Measurements from ENCODE around the gene ERICH4.
"Not testable (repeated sequence)": the region's sequence is repeated elsewhere in the genome, so short reads cannot be mapped to it uniquely, and the experiment has no call there.

ERICH4 gene

DNA sequence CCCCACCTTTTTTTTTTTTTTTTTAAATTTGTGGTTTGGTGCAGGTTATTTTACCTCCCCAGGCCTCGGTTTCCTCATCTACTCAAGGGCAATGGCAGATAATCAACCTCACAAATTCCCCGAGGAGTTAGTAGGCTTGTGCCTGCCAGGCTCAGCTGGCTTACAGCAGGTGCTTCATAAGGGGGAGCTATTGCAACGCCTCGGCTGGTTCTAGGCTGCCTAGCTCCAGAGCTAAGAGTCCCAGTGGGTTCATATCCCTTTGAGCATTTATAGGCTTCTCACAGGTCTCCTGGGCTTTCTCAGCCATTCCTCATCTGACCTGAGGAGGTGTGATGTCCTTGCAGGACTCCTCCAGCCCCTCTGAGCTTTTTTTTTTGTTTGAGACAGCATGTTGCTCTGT is 34.7 kb upstream of the ERICH4 start:
- H3K9me3 ChIP-seq (ENCODE audit: low read length) = no peaks in the 10 kb centered on the region
- H3K27me3 ChIP-seq (ENCODE audit: insufficient read depth, low read length) = no peaks in the 10 kb centered on the region
- peaks cover 9% of the 10 kb centered on the region for H3K36me3 ChIP-seq (ENCODE audit: insufficient read depth, low read length)

DNA sequence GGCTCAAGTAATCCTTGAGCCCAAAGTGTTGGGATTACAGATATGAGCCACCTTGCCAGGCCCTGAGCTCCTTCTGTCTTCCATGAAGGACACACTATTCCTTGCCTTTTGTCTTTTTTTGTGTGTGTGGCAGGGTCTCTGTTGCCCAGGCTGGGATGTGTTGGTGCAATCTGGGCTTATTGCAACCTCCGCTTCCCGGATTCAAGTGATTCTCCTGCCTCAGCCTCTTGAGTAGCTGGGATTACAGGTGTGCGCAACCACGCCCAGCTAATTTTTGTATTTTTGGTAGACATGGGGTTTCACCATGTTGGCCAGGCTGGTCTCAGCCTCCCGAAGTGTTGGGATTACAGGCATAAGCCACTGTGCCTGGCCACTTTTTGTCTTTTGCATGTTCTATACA is 34.1 kb upstream of the ERICH4 start:
- H3K4me3 ChIP-seq (ENCODE audit: low read length); H3K9me3 ChIP-seq (ENCODE audit: low read length); H3K27me3 ChIP-seq (ENCODE audit: insufficient read depth, low read length); H3K4me1 ChIP-seq (ENCODE audit: insufficient read depth, low read length); H2AFZ ChIP-seq (ENCODE audit: low read depth, low read length): not testable (repeated sequence)
- H3K36me3 ChIP-seq (ENCODE audit: insufficient read depth, low read length) = peaks cover 13% of the 10 kb centered on the region

More for the DNA sequence above, 34.7 kb upstream of the ERICH4 start:
- Histone ChIP-seq H3K4me3 (ENCODE audit: low read length) (no peak overlapping the region), H3K4me1 (ENCODE audit: insufficient read depth, low read length) (peaks cover 4% of the 10 kb centered on the region), H2AFZ (ENCODE audit: low read depth, low read length) (no peak overlapping the region)

DNA sequence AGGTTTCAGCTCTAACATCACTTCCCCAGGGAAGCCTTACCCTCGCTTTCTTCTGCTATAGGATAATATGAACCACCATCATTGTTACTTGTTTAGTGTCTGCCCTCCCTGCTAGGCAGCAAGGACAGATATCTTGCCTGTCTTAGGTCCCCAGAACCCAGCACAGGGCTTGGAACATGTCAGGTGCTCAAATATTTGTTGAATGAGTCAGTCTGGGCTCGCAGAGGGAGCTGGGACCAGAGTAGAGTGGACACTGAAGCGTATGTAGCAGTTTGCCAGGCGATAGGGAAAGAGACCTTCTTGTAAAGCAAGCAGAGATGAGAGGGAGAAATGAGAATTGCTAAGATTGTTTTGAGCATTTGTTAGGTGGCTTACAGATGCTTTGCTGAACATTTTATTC is 33.7 kb upstream of the ERICH4 start:
- Histone ChIP-seq H3K27me3 (ENCODE audit: insufficient read depth, low read length) (no peaks in the 10 kb centered on the region), H3K4me3 (ENCODE audit: low read length) (no peak overlapping the region), H2AFZ (ENCODE audit: low read depth, low read length) (no peak overlapping the region), H3K9me3 (ENCODE audit: low read length) (no peaks in the 10 kb centered on the region), H3K4me1 (ENCODE audit: insufficient read depth, low read length) (peaks cover 4% of the 10 kb centered on the region), H3K36me3 (ENCODE audit: insufficient read depth, low read length) (peaks cover 17% of the 10 kb centered on the region)

DNA sequence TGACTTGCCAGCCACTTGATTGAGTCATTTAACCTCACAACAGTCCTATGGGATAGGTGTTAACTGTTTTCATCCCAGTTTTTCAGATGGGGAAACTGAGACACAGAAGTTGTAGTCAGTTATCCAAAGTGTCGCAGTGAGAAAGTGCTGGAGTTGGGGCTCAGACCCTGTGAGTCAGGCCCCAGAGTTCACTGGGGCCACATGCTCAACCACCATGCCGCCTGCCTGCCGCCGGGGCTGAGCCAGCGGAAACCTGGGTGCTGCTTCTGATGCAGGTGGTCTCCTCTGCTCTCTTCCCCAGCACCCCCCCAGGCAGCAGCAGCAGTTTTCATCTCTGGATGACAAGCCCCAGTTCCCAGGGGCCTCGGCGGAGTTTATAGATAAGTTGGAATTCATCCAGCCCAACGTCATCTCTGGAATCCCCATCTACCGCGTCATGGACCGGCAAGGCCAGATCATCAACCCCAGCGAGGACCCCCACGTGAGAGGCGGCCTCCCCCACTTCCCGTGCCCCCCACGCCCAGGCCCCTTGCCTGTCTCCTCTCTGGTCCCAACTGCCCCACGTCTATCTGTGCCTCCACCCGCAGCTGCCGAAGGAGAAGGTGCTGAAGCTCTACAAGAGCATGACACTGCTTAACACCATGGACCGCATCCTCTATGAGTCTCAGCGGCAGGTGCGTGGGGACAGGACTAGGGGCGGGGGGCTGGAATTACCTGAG is 32.5 kb upstream of the ERICH4 start:
- H3K4me3 ChIP-seq (ENCODE audit: low read length) = no peak overlapping the region
- no peaks in the 10 kb centered on the region for H3K9me3 ChIP-seq (ENCODE audit: low read length)
- no peak overlapping the region for H2AFZ ChIP-seq (ENCODE audit: low read depth, low read length)
- peaks cover 4% of the 10 kb centered on the region for H3K4me1 ChIP-seq (ENCODE audit: insufficient read depth, low read length)
- H3K36me3 ChIP-seq (ENCODE audit: insufficient read depth, low read length) = peaks cover 28% of the 10 kb centered on the region
- H3K27me3 ChIP-seq (ENCODE audit: insufficient read depth, low read length) = no peaks in the 10 kb centered on the region

DNA sequence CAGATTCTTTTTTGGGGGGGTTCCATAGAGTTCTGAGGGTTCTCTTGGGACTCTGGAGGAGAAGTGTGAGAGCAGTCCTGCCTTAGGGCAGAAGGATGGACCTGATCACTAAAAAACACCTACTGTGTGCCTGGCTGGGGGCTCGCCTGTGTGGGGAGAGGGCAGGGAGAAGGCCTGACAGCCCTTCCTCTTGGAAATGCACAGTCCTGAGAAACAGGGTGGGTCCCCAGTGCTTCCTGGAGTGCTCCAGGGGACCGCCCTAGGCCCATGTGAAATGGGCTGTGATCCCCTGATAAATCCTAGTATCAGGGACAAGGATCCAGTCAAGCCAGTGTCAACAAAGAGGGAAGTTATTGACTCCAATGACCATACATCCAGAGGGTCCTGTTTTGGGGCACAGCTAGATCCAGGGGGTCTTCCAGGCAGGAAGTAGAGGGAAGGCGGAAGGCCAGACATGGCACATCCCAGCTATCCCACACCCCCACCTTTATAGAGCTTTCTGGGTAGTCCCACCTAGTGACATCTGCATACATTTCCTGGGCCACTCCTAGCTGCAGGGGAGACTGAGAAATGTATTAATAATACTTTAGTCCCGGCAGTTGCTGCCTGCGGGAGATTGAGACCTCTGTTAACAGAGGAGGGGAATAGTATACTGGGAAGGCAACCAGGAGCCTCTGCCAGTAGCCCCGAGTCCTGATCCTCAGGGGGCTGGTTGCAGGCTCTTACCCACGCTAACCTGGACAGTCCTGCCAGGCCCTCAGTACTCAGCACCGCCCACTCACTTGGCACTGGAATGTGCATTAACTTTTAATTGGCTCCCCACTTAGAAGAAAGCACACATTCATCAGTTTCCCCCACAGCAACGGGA is 31.6 kb upstream of the ERICH4 start:
- Histone ChIP-seq H3K9me3 (ENCODE audit: low read length) (no peaks in the 10 kb centered on the region), H3K4me3 (ENCODE audit: low read length) (no peak overlapping the region), H3K4me1 (ENCODE audit: insufficient read depth, low read length) (peaks cover 4% of the 10 kb centered on the region), H2AFZ (ENCODE audit: low read depth, low read length) (no peak overlapping the region), H3K36me3 (ENCODE audit: insufficient read depth, low read length) (peaks cover 30% of the 10 kb centered on the region), H3K27me3 (ENCODE audit: insufficient read depth, low read length) (no peaks in the 10 kb centered on the region)

DNA sequence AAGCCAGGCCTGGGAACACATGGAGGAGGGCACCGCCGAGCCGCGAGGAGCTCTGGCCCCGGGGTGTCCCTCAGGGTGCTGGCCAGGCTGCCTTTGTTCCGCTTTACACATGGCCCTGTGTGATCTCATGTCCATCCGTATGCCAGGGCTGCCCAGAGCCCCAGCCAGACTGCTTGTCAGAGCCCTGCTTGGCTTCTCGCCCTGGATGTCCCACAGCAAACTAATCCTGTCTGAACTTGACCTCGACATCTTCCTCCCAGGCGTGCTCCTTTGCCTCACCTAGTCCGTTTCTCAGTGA is 31.0 kb upstream of the ERICH4 start:
- no peaks in the 10 kb centered on the region for H3K27me3 ChIP-seq (ENCODE audit: insufficient read depth, low read length)
- peaks cover 4% of the 10 kb centered on the region for H3K4me1 ChIP-seq (ENCODE audit: insufficient read depth, low read length)
- H3K4me3 ChIP-seq (ENCODE audit: low read length) = no peak overlapping the region
- H3K36me3 ChIP-seq (ENCODE audit: insufficient read depth, low read length) = peaks cover 31% of the 10 kb centered on the region
- no peak overlapping the region for H2AFZ ChIP-seq (ENCODE audit: low read depth, low read length)
- H3K9me3 ChIP-seq (ENCODE audit: low read length) = no peaks in the 10 kb centered on the region

DNA sequence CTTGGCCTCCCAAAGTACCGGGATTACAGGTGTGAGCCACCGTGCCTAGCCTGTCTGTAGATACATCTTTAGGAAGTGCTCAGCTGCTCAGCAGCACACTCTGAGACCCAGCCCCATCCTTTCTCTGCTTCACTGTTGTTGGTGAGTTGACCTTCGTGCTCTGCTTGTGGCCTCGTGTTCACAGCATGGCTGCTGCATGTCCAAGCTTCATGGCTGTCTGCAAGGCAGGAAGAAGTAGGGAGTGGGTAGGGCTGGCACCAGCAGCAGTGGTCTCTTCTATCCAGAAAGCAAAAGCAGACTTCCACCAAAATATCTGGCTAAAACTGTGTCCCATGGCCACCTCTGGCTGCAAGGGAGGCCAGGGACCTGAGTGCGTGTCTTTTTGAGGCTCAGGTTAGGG is 30.0 kb upstream of the ERICH4 start:
- Histone ChIP-seq H2AFZ (ENCODE audit: low read depth, low read length) (no peak overlapping the region), H3K36me3 (ENCODE audit: insufficient read depth, low read length) (peaks cover 35% of the 10 kb centered on the region), H3K4me3 (ENCODE audit: low read length) (no peak overlapping the region), H3K9me3 (ENCODE audit: low read length) (no peaks in the 10 kb centered on the region), H3K4me1 (ENCODE audit: insufficient read depth, low read length) (no peaks in the 10 kb centered on the region), H3K27me3 (ENCODE audit: insufficient read depth, low read length) (no peaks in the 10 kb centered on the region)

DNA sequence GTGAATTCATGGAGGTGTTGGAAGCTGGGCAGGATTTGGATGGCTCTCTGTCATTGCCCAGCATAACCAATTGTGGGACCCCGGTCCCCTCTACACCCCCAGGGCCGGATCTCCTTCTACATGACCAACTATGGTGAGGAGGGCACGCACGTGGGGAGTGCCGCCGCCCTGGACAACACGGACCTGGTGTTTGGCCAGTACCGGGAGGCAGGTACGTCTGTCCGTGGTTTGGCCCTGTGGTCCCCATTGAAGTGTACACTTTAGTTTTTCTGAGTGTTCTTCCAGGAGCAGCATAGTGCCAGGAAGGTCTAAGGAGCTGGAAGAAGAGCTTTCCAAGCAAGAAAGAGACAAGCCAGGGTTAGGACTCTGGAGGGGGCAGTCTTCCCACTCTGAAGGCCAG is 29.0 kb upstream of the ERICH4 start:
- Histone ChIP-seq H3K4me1 (ENCODE audit: insufficient read depth, low read length) (no peaks in the 10 kb centered on the region), H3K36me3 (ENCODE audit: insufficient read depth, low read length) (peaks cover 40% of the 10 kb centered on the region), H3K27me3 (ENCODE audit: insufficient read depth, low read length) (no peaks in the 10 kb centered on the region), H3K4me3 (ENCODE audit: low read length) (no peak overlapping the region), H2AFZ (ENCODE audit: low read depth, low read length) (no peak overlapping the region), H3K9me3 (ENCODE audit: low read length) (no peaks in the 10 kb centered on the region)

DNA sequence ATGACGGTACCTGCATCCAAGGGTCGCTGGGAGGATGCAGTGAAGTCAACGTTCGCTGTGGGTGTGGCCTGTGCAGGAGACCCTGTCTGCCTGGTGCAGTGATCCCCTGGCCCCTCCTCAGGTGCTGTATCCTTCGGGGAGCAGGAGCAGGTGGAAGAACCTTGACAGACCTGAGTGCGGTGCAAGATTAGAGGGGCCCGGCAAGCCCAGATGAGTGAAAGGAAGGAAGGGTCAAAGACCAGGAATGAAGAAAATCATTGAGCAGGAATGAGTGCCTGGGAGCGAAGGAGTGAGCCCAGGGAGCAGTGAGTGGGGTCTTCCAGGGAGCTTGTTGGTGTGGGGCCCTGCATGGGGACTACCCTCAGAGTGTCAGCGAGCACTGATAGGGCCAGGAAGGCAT is 28.5 kb upstream of the ERICH4 start:
- no peak overlapping the region for H3K4me3 ChIP-seq (ENCODE audit: low read length)
- H3K36me3 ChIP-seq (ENCODE audit: insufficient read depth, low read length) = peaks cover 44% of the 10 kb centered on the region
- H2AFZ ChIP-seq (ENCODE audit: low read depth, low read length) = no peak overlapping the region

DNA sequence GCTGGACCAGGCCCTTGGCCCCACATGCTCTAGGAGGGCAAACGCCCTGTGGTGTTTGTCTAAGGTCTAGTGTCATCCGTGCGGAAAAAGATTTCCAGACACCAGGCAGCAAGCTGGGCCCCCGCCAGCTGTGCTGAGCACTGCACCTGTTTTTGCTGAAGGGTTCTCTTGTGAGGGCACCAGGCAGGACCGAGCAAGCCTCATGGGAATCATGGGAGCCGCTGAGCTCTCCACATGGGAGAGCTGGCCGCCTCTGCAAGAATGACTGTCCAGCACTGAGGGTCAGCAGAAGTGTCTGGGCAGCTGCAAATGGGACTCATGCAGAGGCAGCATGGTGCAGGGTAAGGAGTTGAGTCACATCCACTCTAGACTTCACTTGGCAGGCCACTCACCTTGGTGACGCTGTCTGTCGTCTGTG is 27.8 kb upstream of the ERICH4 start:
- H3K9me3 ChIP-seq (ENCODE audit: low read length) = no peaks in the 10 kb centered on the region
- peaks cover 48% of the 10 kb centered on the region for H3K36me3 ChIP-seq (ENCODE audit: insufficient read depth, low read length)
- H3K27me3 ChIP-seq (ENCODE audit: insufficient read depth, low read length) = no peaks in the 10 kb centered on the region
- H2AFZ ChIP-seq (ENCODE audit: low read depth, low read length) = no peak overlapping the region
- H3K4me1 ChIP-seq (ENCODE audit: insufficient read depth, low read length) = no peaks in the 10 kb centered on the region
- H3K4me3 ChIP-seq (ENCODE audit: low read length) = no peak overlapping the region

More for the DNA sequence above, 28.5 kb upstream of the ERICH4 start:
- Histone ChIP-seq H3K27me3 (ENCODE audit: insufficient read depth, low read length) (no peaks in the 10 kb centered on the region), H3K4me1 (ENCODE audit: insufficient read depth, low read length) (no peaks in the 10 kb centered on the region), H3K9me3 (ENCODE audit: low read length) (no peaks in the 10 kb centered on the region)

DNA sequence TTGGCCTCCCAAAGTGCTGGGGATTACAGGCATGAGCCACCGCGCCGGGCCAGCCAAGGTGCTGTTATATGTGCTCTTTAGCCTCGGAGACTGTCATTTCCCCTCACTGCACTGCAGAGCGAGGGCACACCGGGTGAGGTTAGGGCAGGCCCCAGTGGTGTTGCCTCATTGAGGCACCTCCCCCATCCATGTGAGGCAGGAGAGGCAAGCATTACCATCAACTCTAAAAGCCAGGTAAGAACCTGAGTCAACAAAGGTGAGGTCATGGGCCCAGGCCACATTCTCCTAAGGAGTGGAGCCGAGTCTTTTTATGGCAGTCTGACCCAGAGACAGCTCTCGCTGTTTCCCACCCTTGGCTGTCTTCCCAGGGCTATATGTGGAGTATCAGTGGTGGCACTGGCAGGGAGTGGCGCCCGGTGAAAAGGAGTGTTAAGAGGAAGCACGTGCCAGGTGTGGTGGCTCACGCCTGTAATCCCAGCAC is 26.7 kb upstream of the ERICH4 start:
- H3K36me3 ChIP-seq (ENCODE audit: insufficient read depth, low read length) = peaks cover 53% of the 10 kb centered on the region
- H2AFZ ChIP-seq (ENCODE audit: low read depth, low read length) = no peak overlapping the region
- no peaks in the 10 kb centered on the region for H3K9me3 ChIP-seq (ENCODE audit: low read length)
- no peak overlapping the region for H3K4me3 ChIP-seq (ENCODE audit: low read length)
- H3K4me1 ChIP-seq (ENCODE audit: insufficient read depth, low read length) = no peaks in the 10 kb centered on the region
- no peaks in the 10 kb centered on the region for H3K27me3 ChIP-seq (ENCODE audit: insufficient read depth, low read length)

DNA sequence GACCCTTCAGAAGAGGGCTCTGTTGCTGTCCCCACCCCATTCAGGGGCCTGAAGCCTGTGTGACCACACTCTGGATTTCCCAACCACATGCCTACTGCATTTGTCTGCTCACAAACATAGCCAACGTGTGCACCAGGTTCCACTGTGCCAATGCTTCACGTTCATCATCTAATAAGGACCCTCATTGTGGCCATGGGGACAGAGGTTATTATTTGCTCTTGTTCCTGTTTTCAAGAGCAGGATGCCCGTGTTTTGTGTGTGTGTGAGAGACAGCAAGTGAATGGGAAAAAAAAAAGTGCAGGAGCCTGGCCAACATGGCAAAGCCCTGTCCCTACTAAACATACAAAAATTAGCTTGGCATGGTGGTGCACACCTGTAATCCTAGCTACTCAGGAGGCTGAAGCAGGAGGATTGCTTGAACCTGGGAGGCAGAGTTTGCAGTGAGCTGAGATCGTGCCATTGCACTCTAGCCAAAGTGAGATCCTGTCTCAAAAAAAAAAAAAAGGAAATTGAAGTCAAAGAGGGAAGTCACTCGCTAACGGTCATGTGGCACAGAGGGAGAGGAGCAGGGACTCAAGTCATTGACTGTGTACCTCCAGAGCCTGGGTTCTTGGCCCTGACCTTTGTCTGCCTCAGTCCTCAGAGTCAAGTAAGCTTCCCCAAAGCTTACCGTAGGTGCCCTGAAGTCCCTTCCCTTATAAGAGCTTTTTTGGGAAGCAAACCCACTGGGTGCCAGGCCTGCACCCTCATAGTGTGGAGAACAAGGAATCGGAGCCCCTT is 22.7 kb upstream of the ERICH4 start:
- Histone ChIP-seq H2AFZ (ENCODE audit: low read depth, low read length) (no peak overlapping the region), H3K9me3 (ENCODE audit: low read length) (no peaks in the 10 kb centered on the region), H3K27me3 (ENCODE audit: insufficient read depth, low read length) (no peaks in the 10 kb centered on the region), H3K36me3 (ENCODE audit: insufficient read depth, low read length) (peaks cover 57% of the 10 kb centered on the region), H3K4me1 (ENCODE audit: insufficient read depth, low read length) (no peaks in the 10 kb centered on the region), H3K4me3 (ENCODE audit: low read length) (no peak overlapping the region)

DNA sequence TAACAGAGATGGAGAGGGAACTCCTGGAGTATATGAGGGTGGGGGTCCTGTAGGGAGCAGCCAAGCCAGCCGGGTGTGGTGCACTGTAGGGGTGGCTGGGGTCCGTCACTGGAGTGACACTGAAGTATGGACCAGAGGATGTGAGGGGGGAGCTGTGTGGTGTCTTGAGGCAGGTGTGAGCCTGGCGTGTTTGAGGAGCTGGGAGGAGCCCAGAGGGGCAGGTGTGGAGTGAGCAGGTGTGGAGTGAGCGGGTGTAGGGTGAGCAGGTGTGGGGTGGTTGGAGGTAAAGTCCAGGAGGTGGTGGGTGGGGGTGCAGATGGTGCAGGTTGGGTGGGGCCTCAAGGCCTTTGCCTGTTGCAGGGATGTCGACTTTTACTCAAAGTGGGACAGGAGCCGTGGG is 21.6 kb upstream of the ERICH4 start:
- peaks cover 60% of the 10 kb centered on the region for H3K36me3 ChIP-seq (ENCODE audit: insufficient read depth, low read length)

More for the DNA sequence above, 21.6 kb upstream of the ERICH4 start:
- H2AFZ ChIP-seq (ENCODE audit: low read depth, low read length) = no peak overlapping the region
- no peaks in the 10 kb centered on the region for H3K27me3 ChIP-seq (ENCODE audit: insufficient read depth, low read length)
- peaks cover under 1% of the 10 kb centered on the region for H3K4me1 ChIP-seq (ENCODE audit: insufficient read depth, low read length)
- no peaks in the 10 kb centered on the region for H3K9me3 ChIP-seq (ENCODE audit: low read length)
- H3K4me3 ChIP-seq (ENCODE audit: low read length) = no peak overlapping the region

All from neuron (in vitro differentiated cells).